ENCODE measurements around the gene THSD7A. TPM values are rescaled to one million over a fixed set of nuclear protein-coding genes. Genes with fewer than 3 reads are reported as not detected.

THSD7A gene
- total RNA-seq, 4 donors from 2014 or later = 0.30 to 2.6 (median 1.4) TPM

DNA sequence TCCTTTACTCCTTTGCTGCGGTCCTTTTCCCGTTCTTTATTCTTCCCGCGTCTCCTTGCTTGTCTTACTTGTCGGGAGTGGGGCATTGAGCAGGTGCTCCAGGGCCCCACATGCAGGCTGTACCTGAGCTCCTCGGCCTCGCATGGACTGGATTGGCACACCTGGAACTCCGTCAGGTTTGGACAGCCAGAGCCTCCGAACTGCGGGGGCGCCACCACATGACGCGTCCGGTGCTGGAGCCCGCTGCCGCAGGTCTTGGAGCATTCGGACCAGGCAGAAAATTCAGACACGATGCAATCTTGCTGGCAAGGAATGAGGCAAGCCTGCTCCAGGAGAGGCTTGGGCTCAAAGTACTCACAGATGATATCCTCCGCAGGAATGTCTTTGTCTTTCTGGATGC, 195.7 kb downstream of the THSD7A start:
- no peak overlapping the region for H3K4me3 ChIP-seq (ENCODE audit: low read depth, poor library complexity, severe bottlenecking)
- peak in 1 of 2 donors; percentile 76 for DNase-seq (ENCODE audit: low spot score in 2 of 2)
- no peak for TF ChIP-seq POLR2A (IDR thresholded peaks at IDR 0.05)
- TF ChIP-seq, protein P1, sequence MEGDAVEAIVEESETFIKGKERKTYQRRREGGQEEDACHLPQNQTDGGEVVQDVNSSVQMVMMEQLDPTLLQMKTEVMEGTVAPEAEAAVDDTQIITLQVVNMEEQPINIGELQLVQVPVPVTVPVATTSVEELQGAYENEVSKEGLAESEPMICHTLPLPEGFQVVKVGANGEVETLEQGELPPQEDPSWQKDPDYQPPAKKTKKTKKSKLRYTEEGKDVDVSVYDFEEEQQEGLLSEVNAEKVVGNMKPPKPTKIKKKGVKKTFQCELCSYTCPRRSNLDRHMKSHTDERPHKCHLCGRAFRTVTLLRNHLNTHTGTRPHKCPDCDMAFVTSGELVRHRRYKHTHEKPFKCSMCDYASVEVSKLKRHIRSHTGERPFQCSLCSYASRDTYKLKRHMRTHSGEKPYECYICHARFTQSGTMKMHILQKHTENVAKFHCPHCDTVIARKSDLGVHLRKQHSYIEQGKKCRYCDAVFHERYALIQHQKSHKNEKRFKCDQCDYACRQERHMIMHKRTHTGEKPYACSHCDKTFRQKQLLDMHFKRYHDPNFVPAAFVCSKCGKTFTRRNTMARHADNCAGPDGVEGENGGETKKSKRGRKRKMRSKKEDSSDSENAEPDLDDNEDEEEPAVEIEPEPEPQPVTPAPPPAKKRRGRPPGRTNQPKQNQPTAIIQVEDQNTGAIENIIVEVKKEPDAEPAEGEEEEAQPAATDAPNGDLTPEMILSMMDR (IDR thresholded peaks at IDR 0.05) = no peak
- intact Hi-C loops (cut with DNase I; ENCODE audit: low total_unique reads) = no loop called here
- 96 to 98% methylated on average over 19 of the region's 19 CpGs for WGBS, 2 donors

GRCh38 chr7:11633310-11633709, 198.7 kb downstream of the THSD7A start:
- H3K4me3 ChIP-seq (ENCODE audit: low read depth, poor library complexity, severe bottlenecking) = no peak overlapping the region
- no peak for TF ChIP-seq POLR2A (IDR thresholded peaks at IDR 0.05)
- TF ChIP-seq, protein P1 (IDR thresholded peaks at IDR 0.05) = no peak
- intact Hi-C loops (cut with DNase I; ENCODE audit: low total_unique reads) = no loop called here
- WGBS, 2 donors = 83% methylated on average over 1 of the region's 1 CpG
- no peak for DNase-seq (ENCODE audit: low spot score in 2 of 2)

GRCh38 chr7:11630355-11630754, 201.6 kb downstream of the THSD7A start:
- WGBS, 2 donors = 51 to 63% methylated on average over 2 of the region's 2 CpGs
- no peak for DNase-seq (ENCODE audit: low spot score in 2 of 2)
- TF ChIP-seq, protein P1 (IDR thresholded peaks at IDR 0.05) = no peak
- TF ChIP-seq POLR2A (IDR thresholded peaks at IDR 0.05) = no peak
- H3K4me3 ChIP-seq (ENCODE audit: low read depth, poor library complexity, severe bottlenecking) = no peak overlapping the region
- intact Hi-C loops (cut with DNase I; ENCODE audit: low total_unique reads) = no loop called here

DNA sequence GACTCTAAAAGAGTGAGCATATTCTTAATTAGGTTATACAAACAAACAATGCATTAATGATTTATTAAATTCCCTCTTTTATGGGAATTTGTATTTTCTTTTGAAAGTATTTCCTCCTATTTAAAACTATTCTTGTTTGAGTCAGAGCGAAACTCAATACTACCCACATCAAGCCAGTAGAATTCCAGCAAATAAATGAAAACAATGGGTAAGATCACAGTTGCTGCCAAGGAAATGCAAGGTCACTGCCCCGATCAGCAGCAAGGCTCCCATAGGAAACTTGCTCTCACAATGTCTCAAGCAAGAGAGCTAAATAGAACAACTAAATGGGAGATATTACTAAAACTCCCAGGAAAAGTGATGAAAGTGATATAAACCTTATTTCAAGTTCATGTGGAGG, 206.3 kb downstream of the THSD7A start:
- no peak overlapping the region for H3K4me3 ChIP-seq (ENCODE audit: low read depth, poor library complexity, severe bottlenecking)
- no peak for DNase-seq (ENCODE audit: low spot score in 2 of 2)
- intact Hi-C loops (cut with DNase I; ENCODE audit: low total_unique reads) = no loop called here
- WGBS, 2 donors = 61 to 79% methylated on average over 2 of the region's 2 CpGs
- TF ChIP-seq POLR2A (IDR thresholded peaks at IDR 0.05) = no peak
- TF ChIP-seq, protein P1 (IDR thresholded peaks at IDR 0.05) = no peak

DNA sequence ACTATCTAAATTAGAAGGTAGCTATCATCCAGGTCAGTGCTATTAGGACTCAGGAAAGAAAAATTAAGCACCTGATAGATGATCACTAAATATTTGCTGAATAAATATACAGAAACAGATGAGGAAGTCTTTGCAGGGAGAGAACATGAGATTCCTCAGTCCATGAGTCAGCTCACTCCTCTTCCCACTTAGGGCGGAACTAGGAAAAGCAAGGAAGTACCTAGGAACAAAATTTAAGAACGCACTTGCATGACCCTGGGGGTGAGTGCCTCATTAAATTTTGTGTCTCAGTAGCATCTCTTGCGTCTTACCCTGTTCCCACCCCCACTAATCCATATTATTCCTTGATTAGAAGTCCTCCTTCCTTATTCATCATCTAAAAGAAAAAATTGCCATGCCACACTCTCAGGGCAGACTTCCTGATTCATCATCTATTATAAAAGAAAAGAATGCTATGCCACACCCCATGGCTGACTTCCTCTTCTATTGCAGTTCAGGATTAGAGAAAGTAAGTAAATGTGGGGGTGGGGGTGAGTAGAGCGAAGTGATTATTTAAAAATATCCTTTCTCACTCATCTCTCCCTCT, 208.8 kb downstream of the THSD7A start:
- no peak for TF ChIP-seq POLR2A (IDR thresholded peaks at IDR 0.05)
- TF ChIP-seq, protein P1 (IDR thresholded peaks at IDR 0.05) = no peak
- DNase-seq (ENCODE audit: low spot score in 2 of 2) = no peak
- intact Hi-C loops (cut with DNase I; ENCODE audit: low total_unique reads) = no loop called here
- 92 to 93% methylated on average over 4 of the region's 4 CpGs for WGBS, 2 donors
- H3K4me3 ChIP-seq (ENCODE audit: low read depth, poor library complexity, severe bottlenecking) = no peak overlapping the region

Measured in lower leg skin (tissue), 4 donors.